GM23248 (cell line): ENCODE results near the gene ERI2. TPM values are rescaled to one million over a fixed set of nuclear protein-coding genes. Genes with fewer than 3 reads are reported as not detected.

Source experiments
- DNase-seq: peaks from one replicate; pipeline ENCODE4 v3.0.0-alpha.2; 2015
- H2AFZ ChIP-seq: fragments of 200-600 bp; sonication (generic); 2 replicates; pipeline ENCODE4 v1.6.1; 2016; ENCODE audit warnings: antibody characterized with exemption
- H3F3A ChIP-seq: fragments of 200-600 bp; sonication (generic); 2 replicates; pipeline ENCODE4 v1.6.1; 2016; ENCODE audit warnings: mild to moderate bottlenecking, antibody characterized with exemption, mixed run types; ENCODE audit not compliant: insufficient read depth
- H3K27ac ChIP-seq: fragments of 200-600 bp; sonication (generic); 2 replicates; pipeline ENCODE4 v1.5.1; 2016; ENCODE audit warnings: mild to moderate bottlenecking
- H3K27me3 ChIP-seq: fragments of 200-600 bp; sonication (generic); replicated peaks from 2 replicates; pipeline ENCODE4 v1.6.1; 2016; ENCODE audit warnings: mild to moderate bottlenecking; ENCODE audit not compliant: insufficient read depth
- H3K36me3 ChIP-seq: fragments of 200-600 bp; sonication (generic); 2 replicates; pipeline ENCODE4 v1.6.1; 2016; ENCODE audit warnings: low read depth, mild to moderate bottlenecking
- H3K4me1 ChIP-seq: fragments of 200-600 bp; sonication (generic); 2 replicates; pipeline ENCODE4 v1.6.1; 2016; ENCODE audit warnings: mild to moderate bottlenecking; ENCODE audit not compliant: insufficient read depth
- H3K4me2 ChIP-seq: fragments of 200-600 bp; sonication (generic); one replicate; pipeline ENCODE4 v1.6.1; 2016; ENCODE audit warnings: mild to moderate bottlenecking; ENCODE audit not compliant: unreplicated experiment
- H3K4me3 ChIP-seq: fragments of 200-600 bp; sonication (generic); 2 replicates; pipeline ENCODE4 v1.5.1; 2016; ENCODE audit warnings: mild to moderate bottlenecking
- H3K79me2 ChIP-seq: fragments of 200-600 bp; sonication (generic); 2 replicates; pipeline ENCODE4 v1.6.1; 2016; ENCODE audit warnings: mild to moderate bottlenecking; ENCODE audit not compliant: insufficient read depth
- H3K9ac ChIP-seq: fragments of 200-600 bp; sonication (generic); 2 replicates; pipeline ENCODE4 v1.6.1; 2016; ENCODE audit warnings: mild to moderate bottlenecking
- H3K9me2 ChIP-seq: fragments of 200-600 bp; sonication (generic); 2 replicates; pipeline ENCODE4 v1.6.1; 2016; ENCODE audit warnings: mixed run types, mild to moderate bottlenecking, moderate library complexity; ENCODE audit not compliant: insufficient read depth
- H3K9me3 ChIP-seq: fragments of 200-600 bp; sonication (generic); one replicate; pipeline ENCODE4 v1.6.1; 2017; ENCODE audit warnings: low read depth
- H4K20me1 ChIP-seq: fragments of 200-600 bp; sonication (generic); 2 replicates; pipeline ENCODE4 v1.6.0; 2016; ENCODE audit not compliant: insufficient read depth
- EZH2 ChIP-seq: fragments of 200-600 bp; sonication (generic); IDR thresholded peaks from 2 replicates; pipeline ENCODE4 v1.6.1; 2018; ENCODE audit warnings: antibody characterized with exemption, mild to moderate bottlenecking; ENCODE audit not compliant: insufficient read depth, poor library complexity, severe bottlenecking
- EZH2phosphoT487 ChIP-seq: fragments of 200-600 bp; sonication (generic); IDR thresholded peaks from 2 replicates; pipeline ENCODE4 v1.6.1; 2018; ENCODE audit warnings: antibody characterized with exemption, moderate library complexity, mild to moderate bottlenecking, low read depth; ENCODE audit not compliant: insufficient read depth
- WGBS, 2 experiments: methylation state at CpG; one replicate each; pipeline ENCODE4 v1.1.6; 2015 to 2017; ENCODE audit warnings: low lambda C conversion rate in 2 of 2, low coverage in 1 of 2; ENCODE audit errors: missing lambda C conversion rate in 2 of 2; 5-methylcytosine and 5-hydroxymethylcytosine counted together
- in situ Hi-C: fragments of 300-500 bp; cut with MboI; formaldehyde crosslinking; loops from 2 replicates; pipeline ENCODE4 v1.15.0; 2020
- polyA plus RNA-seq: library from polyadenylated mRNA; unstranded; fragments of >200 nt; fragmentation: Nextera tagmentation; extraction: Ambion mirVana; gene quantifications from 2 replicates; pipeline ENCODE4 v1.2.1, GENCODE V29; 2016
- total RNA-seq: library from RNA; depleted of rRNA; stranded (reverse); fragments of >200 nt; shearing (Covaris generic); gene quantifications from 2 replicates; pipeline ENCODE4 v1.2.3, GENCODE V29; 2014; rRNA removed

The ERI2 gene
- total RNA-seq (13.2 and 20.2 TPM in 2 replicates), polyA plus RNA-seq (12.9 and 13.6 TPM in 2 replicates)

- Histone ChIP-seq H2AFZ (peak within 1 kb of the TSS; percentile 96), H3K4me1 (peaks cover 12% of the 10 kb centered on the region; the same call in 1 of the 2 replicates), H3K9me2 (no peaks in the 10 kb centered on the region), H3K36me3 (no peaks in the 10 kb centered on the region), H3K27ac (peak within 1 kb of the TSS; percentile 69), H3K4me3 (peak within 1 kb of the TSS; percentile 91), H3K79me2 (peaks cover 7% of the 10 kb centered on the region; the same call in 1 of the 2 replicates), H3K27me3 (no peaks in the 10 kb centered on the region), H4K20me1 (no peaks in the 10 kb centered on the region), H3F3A (peaks cover 21% of the 10 kb centered on the region), H3K9me3 (no peaks in the 10 kb centered on the region), H3K4me2 (peak within 1 kb of the TSS; percentile 76), H3K9ac (peak within 1 kb of the TSS; percentile 80)
- TF ChIP-seq EZH2phosphoT487, result no peak
- no peak for TF ChIP-seq EZH2
- DNase-seq, result peak; percentile 95
- 1 to 2% methylated on average over 70 to 73 of the region's 74 CpGs for WGBS, 2 experiments
- in situ Hi-C loops, result no loop called here
Observed at GRCh38 chr16:20806168-20807050, at the start of gene ERI2, which contains the start of gene REXO5. TSS of gene ERI2 (minus strand) at chr16:20806472. CDS start at chr16:20806430, 42 bp downstream. TSS of gene REXO5 (plus strand) at chr16:20806527. CDS start at chr16:20806954, 427 bp downstream.

- H3F3A ChIP-seq, result peaks cover 49% of the 10 kb centered on the region
- no peak for TF ChIP-seq EZH2
- TF ChIP-seq EZH2phosphoT487, result no peak
- peaks cover 49% of the 10 kb centered on the region for H3K4me1 ChIP-seq
- no peak overlapping the region for H3K9ac ChIP-seq
- H3K4me3 ChIP-seq, result no peak overlapping the region
- in situ Hi-C loops, result loop anchor here (5.0 kb wide), 1 partner anchor 227 kb away; no protein-coding TSS in a partner anchor
- no peak overlapping the region for H3K27ac ChIP-seq
- no peaks in the 10 kb centered on the region for H3K9me3 ChIP-seq
- no peaks in the 10 kb centered on the region for H3K9me2 ChIP-seq
- no peaks in the 10 kb centered on the region for H3K27me3 ChIP-seq
- peaks cover 71% of the 10 kb centered on the region for H3K79me2 ChIP-seq
- WGBS, 2 experiments, result 95 to 98% methylated on average over 2 of the region's 2 CpGs
- peaks cover 28% of the 10 kb centered on the region for H3K36me3 ChIP-seq
- H2AFZ ChIP-seq, result no peak overlapping the region
- peak overlapping the region; percentile 29 for H3K4me2 ChIP-seq
- DNase-seq, result no peak
- H4K20me1 ChIP-seq, result no peaks in the 10 kb centered on the region
Observed at GRCh38 chr16:20854963-20855362, 48.7 kb upstream of the ERI2 start.

- Histone ChIP-seq H3K79me2 (peaks cover 62% of the 10 kb centered on the region), H3K9me3 (no peaks in the 10 kb centered on the region), H3K9me2 (no peaks in the 10 kb centered on the region), H3K4me3 (no peak overlapping the region), H3K36me3 (peaks cover 20% of the 10 kb centered on the region), H3K4me2 (peak overlapping the region; percentile 56), H3F3A (peaks cover 55% of the 10 kb centered on the region), H2AFZ (no peak overlapping the region), H3K27me3 (no peaks in the 10 kb centered on the region), H3K9ac (no peak overlapping the region), H4K20me1 (no peaks in the 10 kb centered on the region), H3K4me1 (peaks cover 53% of the 10 kb centered on the region), H3K27ac (0 out of 2 replicates have a peak overlapping the region, but pooled peaks have one; percentile 11)
- TF ChIP-seq EZH2phosphoT487, result no peak
- TF ChIP-seq EZH2, result no peak
- DNase-seq, result peak; percentile 37
- in situ Hi-C loops, result loop anchor here (5.0 kb wide), 1 partner anchor 228 kb away; no protein-coding TSS in a partner anchor
- WGBS, 2 experiments, result 87 to 96% methylated on average over 3 of the region's 3 CpGs
Observed at GRCh38 chr16:20853981-20854620, 47.8 kb upstream of the ERI2 start.

- Histone ChIP-seq H3K9me3 (no peaks in the 10 kb centered on the region), H3F3A (peaks cover 58% of the 10 kb centered on the region), H3K4me2 (peak overlapping the region; percentile 56), H2AFZ (no peak overlapping the region), H3K36me3 (peaks cover 20% of the 10 kb centered on the region), H3K4me1 (peaks cover 53% of the 10 kb centered on the region), H3K4me3 (no peak overlapping the region), H3K27me3 (no peaks in the 10 kb centered on the region), H3K9ac (no peak overlapping the region), H3K9me2 (no peaks in the 10 kb centered on the region), H3K27ac (peak overlapping the region; percentile 63), H3K79me2 (peaks cover 59% of the 10 kb centered on the region), H4K20me1 (no peaks in the 10 kb centered on the region)
- TF ChIP-seq EZH2 (no peak), EZH2phosphoT487 (no peak)
- 90 to 94% methylated on average over 5 of the region's 5 CpGs for WGBS, 2 experiments
- in situ Hi-C loops, result loop anchor here (5.0 kb wide), 1 partner anchor 229 kb away; no protein-coding TSS in a partner anchor
- no peak for DNase-seq
Observed at GRCh38 chr16:20853143-20853542, 46.9 kb upstream of the ERI2 start.
